Ishikawa (cell line): ENCODE measurements around the gene LRBA.

Source experiments
- CEBPB ChIP-seq: IDR thresholded peaks from 2 replicates; pipeline ENCODE4 v1.6.1; 2012
- CREB1 ChIP-seq: IDR thresholded peaks from 2 replicates; pipeline ENCODE4 v1.6.1; 2012; ENCODE audit warnings: low read depth
- EGR1 ChIP-seq: IDR thresholded peaks from 2 replicates; pipeline ENCODE4 v1.6.1; 2012
- EP300 ChIP-seq: IDR thresholded peaks from 2 replicates; pipeline ENCODE4 v1.6.1; 2012; ENCODE audit warnings: borderline replicate concordance
- FOXM1 ChIP-seq: IDR thresholded peaks from 2 replicates; pipeline ENCODE4 v1.6.1; 2012; ENCODE audit warnings: low read depth, borderline replicate concordance
- NFIC ChIP-seq: IDR thresholded peaks from 2 replicates; pipeline ENCODE4 v1.6.1; 2012
- RAD21 ChIP-seq: IDR thresholded peaks from 2 replicates; pipeline ENCODE4 v1.6.1; 2012; ENCODE audit warnings: low read depth
- TAF1 ChIP-seq: IDR thresholded peaks from 2 replicates; pipeline ENCODE4 v1.6.1; 2012; ENCODE audit warnings: low read depth, mild to moderate bottlenecking
- TCF12 ChIP-seq: IDR thresholded peaks from 2 replicates; pipeline ENCODE4 v1.6.1; 2012; ENCODE audit warnings: low read depth
- TEAD4 ChIP-seq: IDR thresholded peaks from 2 replicates; pipeline ENCODE4 v1.6.1; 2012
- YY1 ChIP-seq: IDR thresholded peaks from 2 replicates; pipeline ENCODE4 v1.6.1; 2012; ENCODE audit warnings: low read depth
- ZBTB7A ChIP-seq: IDR thresholded peaks from 2 replicates; pipeline ENCODE4 v1.6.1; 2012; ENCODE audit warnings: low read depth
- TF ChIP-seq, protein P1 (sequence below): IDR thresholded peaks from 2 replicates; pipeline ENCODE4 v1.6.1; 2012; ENCODE audit warnings: low read depth, mild to moderate bottlenecking
- TF ChIP-seq, protein P2 (sequence below): IDR thresholded peaks from 2 replicates; pipeline ENCODE4 v1.6.1; 2012
- TF ChIP-seq, protein P3 (sequence below): IDR thresholded peaks from 2 replicates; pipeline ENCODE4 v1.6.1; 2012

Gene LRBA

DNA sequence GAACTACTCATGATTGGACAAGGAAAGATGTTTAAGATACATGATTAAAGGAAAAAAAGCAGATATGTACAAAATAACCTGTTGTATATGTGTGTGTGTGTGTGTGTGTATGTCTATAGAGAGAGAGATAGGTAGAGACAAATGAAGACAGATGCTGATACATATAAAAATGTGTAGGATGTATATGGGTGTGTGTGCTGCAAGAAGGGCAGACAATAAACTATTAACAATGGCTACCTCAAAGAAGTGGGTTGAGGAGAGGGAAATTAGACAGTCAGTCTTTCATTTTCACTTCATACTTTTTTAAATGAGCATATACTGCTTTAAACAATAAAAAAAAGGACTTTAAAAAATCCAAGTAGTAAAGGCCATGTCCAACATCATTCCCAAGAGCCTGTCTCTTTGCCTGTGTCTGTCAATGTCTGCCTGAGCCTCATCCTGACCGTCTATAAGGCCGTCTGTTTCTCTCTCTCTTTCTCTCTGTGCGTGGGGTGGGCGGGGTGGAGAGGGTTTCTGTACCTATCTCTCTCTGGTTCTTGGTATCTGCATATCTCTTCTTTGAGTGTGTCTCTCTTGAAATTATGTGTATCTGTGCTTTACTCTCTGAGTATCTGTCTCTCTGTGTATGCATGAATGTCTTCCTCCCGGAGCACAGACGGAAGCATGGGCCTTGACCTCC lies 62.8 kb downstream of the LRBA start:
- no peak for TF ChIP-seq CREB1
- TF ChIP-seq, protein P1, sequence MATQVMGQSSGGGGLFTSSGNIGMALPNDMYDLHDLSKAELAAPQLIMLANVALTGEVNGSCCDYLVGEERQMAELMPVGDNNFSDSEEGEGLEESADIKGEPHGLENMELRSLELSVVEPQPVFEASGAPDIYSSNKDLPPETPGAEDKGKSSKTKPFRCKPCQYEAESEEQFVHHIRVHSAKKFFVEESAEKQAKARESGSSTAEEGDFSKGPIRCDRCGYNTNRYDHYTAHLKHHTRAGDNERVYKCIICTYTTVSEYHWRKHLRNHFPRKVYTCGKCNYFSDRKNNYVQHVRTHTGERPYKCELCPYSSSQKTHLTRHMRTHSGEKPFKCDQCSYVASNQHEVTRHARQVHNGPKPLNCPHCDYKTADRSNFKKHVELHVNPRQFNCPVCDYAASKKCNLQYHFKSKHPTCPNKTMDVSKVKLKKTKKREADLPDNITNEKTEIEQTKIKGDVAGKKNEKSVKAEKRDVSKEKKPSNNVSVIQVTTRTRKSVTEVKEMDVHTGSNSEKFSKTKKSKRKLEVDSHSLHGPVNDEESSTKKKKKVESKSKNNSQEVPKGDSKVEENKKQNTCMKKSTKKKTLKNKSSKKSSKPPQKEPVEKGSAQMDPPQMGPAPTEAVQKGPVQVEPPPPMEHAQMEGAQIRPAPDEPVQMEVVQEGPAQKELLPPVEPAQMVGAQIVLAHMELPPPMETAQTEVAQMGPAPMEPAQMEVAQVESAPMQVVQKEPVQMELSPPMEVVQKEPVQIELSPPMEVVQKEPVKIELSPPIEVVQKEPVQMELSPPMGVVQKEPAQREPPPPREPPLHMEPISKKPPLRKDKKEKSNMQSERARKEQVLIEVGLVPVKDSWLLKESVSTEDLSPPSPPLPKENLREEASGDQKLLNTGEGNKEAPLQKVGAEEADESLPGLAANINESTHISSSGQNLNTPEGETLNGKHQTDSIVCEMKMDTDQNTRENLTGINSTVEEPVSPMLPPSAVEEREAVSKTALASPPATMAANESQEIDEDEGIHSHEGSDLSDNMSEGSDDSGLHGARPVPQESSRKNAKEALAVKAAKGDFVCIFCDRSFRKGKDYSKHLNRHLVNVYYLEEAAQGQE: no peak
- no peak for TF ChIP-seq TCF12
- no peak for TF ChIP-seq YY1
- TF ChIP-seq FOXM1: no peak
- TF ChIP-seq, protein P2, sequence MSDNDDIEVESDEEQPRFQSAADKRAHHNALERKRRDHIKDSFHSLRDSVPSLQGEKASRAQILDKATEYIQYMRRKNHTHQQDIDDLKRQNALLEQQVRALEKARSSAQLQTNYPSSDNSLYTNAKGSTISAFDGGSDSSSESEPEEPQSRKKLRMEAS: no peak
- TF ChIP-seq RAD21: no peak
- no peak for TF ChIP-seq CEBPB
- TF ChIP-seq NFIC: no peak
- no peak for TF ChIP-seq EP300
- no peak for TF ChIP-seq TAF1
- TF ChIP-seq TEAD4: no peak
- no peak for TF ChIP-seq EGR1
- TF ChIP-seq, protein P3, sequence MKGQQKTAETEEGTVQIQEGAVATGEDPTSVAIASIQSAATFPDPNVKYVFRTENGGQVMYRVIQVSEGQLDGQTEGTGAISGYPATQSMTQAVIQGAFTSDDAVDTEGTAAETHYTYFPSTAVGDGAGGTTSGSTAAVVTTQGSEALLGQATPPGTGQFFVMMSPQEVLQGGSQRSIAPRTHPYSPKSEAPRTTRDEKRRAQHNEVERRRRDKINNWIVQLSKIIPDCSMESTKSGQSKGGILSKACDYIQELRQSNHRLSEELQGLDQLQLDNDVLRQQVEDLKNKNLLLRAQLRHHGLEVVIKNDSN: no peak
- no peak for TF ChIP-seq ZBTB7A

DNA sequence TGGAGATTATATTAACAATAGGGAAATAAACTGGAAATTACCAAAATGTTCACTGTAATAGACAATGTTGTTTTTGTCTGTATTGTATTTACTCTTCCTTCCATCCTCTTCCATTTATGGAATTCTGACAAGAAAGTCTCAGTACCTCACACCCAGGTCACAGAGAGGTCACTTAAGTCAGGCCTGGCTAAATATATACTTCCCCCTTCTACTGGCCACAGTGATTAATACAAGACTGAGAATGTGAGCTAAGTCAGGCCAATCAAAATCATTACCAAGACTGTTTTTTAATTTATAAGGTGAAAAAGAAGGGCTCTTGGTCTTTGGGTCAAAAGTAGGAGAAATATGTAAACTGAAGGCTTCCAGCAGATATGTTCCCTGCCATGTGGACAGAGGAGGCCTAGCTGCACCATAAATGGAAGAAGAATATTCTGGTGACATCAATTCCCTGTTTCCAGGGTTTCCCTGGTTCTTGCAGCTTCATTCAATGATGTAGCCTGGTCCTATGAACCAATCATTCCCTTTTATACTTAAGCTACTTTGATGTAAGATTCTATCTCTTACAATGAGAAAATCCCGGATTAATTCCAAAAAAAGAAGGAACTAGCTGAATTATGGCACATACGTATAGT lies 64.3 kb downstream of the LRBA start:
- TF ChIP-seq, protein P2: no peak
- no peak for TF ChIP-seq TCF12
- no peak for TF ChIP-seq CREB1
- no peak for TF ChIP-seq TAF1
- TF ChIP-seq, protein P3: no peak
- TF ChIP-seq FOXM1: no peak
- no peak for TF ChIP-seq TEAD4
- no peak for TF ChIP-seq NFIC
- TF ChIP-seq ZBTB7A: no peak
- no peak for TF ChIP-seq EGR1
- no peak for TF ChIP-seq CEBPB
- TF ChIP-seq YY1: no peak
- no peak for TF ChIP-seq RAD21
- TF ChIP-seq, protein P1: no peak
- no peak for TF ChIP-seq EP300

DNA sequence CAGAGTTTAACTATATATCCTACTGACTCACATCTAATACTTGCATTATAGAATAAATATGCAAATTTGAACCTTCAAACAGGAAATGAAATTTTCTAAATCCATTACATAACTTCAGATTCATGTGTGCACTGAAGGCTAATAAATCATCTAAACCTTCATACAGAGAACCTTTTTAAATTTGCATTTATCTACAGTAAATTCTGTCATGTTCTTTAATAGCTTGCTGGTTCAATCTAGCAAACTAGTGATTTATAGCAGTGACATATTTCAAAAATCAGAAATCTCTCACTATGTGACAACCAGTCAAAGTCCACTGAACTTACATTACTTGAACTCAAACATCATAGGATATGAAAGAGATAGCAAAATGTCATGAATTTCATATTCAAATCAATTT lies 65.1 kb downstream of the LRBA start:
- TF ChIP-seq CEBPB: no peak
- no peak for TF ChIP-seq EP300
- TF ChIP-seq, protein P2: no peak
- TF ChIP-seq CREB1: no peak
- TF ChIP-seq YY1: no peak
- no peak for TF ChIP-seq ZBTB7A
- no peak for TF ChIP-seq EGR1
- TF ChIP-seq TAF1: no peak
- TF ChIP-seq, protein P3: no peak
- TF ChIP-seq RAD21: no peak
- no peak for TF ChIP-seq NFIC
- TF ChIP-seq FOXM1: no peak
- no peak for TF ChIP-seq TEAD4
- no peak for TF ChIP-seq TCF12
- TF ChIP-seq, protein P1: no peak
